GM18951 (cell line): Measurements from ENCODE around the gene BCL2A1.
"Not testable (repeated sequence)": the region's sequence is repeated elsewhere in the genome, so short reads cannot be mapped to it uniquely, and the experiment has no call there.

ENCODE experiments used
- POLR2A ChIP-seq: IDR thresholded peaks from 4 replicates; pipeline ENCODE4 v1.6.1; 2011; ENCODE audit warnings: mild to moderate bottlenecking; ENCODE audit not compliant: insufficient read length, insufficient read depth; ENCODE audit errors: extremely low read depth
- in situ Hi-C: fragments of 300-500 bp; cut with MboI; formaldehyde crosslinking; loops from one replicate; pipeline ENCODE4 v1.12.0; 2022; ENCODE audit warnings: low sequenced_read_pairs, mixed read lengths, inconsistent platforms; ENCODE audit not compliant: unreplicated experiment

The BCL2A1 gene

GRCh38 chr15:79960502-79961212, 10.3 kb downstream of the BCL2A1 start:
- no peak for TF ChIP-seq POLR2A
- in situ Hi-C loops, result no loop called here

- in situ Hi-C loops, result no loop called here
- no peak for TF ChIP-seq POLR2A
These were observed 13.3 kb downstream of the BCL2A1 start for GRCh38 chr15:79957741-79958140.

GRCh38 chr15:79956354-79956939, 14.5 kb downstream of the BCL2A1 start:
- TF ChIP-seq POLR2A, result no peak

GRCh38 chr15:79954661-79955060, 16.3 kb downstream of the BCL2A1 start:
- no peak for TF ChIP-seq POLR2A
- in situ Hi-C loops, result no loop called here

More at GRCh38 chr15:79956354-79956939, 14.5 kb downstream of the BCL2A1 start:
- in situ Hi-C loops, result no loop called here

- in situ Hi-C loops, result no loop called here
- TF ChIP-seq POLR2A, result no peak
These were observed 17.0 kb downstream of the BCL2A1 start for GRCh38 chr15:79953951-79954444.

- TF ChIP-seq POLR2A, result no peak
- in situ Hi-C loops, result no loop called here
These were observed 18.7 kb downstream of the BCL2A1 start for GRCh38 chr15:79952329-79952728.

GRCh38 chr15:79950247-79950646, 20.7 kb downstream of the BCL2A1 start:
- in situ Hi-C loops, result no loop called here
- no peak for TF ChIP-seq POLR2A

GRCh38 chr15:79948761-79949160, 22.2 kb downstream of the BCL2A1 start:
- no peak for TF ChIP-seq POLR2A

GRCh38 chr15:79948095-79948695, 22.8 kb downstream of the BCL2A1 start:
- in situ Hi-C loops, result no loop called here
- no peak for TF ChIP-seq POLR2A

More at GRCh38 chr15:79948761-79949160, 22.2 kb downstream of the BCL2A1 start:
- in situ Hi-C loops, result no loop called here

GRCh38 chr15:79947009-79947408, 24.0 kb downstream of the BCL2A1 start:
- no peak for TF ChIP-seq POLR2A
- in situ Hi-C loops, result no loop called here

GRCh38 chr15:79944622-79945021, 26.4 kb downstream of the BCL2A1 start:
- in situ Hi-C loops, result no loop called here
- no peak for TF ChIP-seq POLR2A

GRCh38 chr15:79943820-79944219, 27.2 kb downstream of the BCL2A1 start:
- no peak for TF ChIP-seq POLR2A
- in situ Hi-C loops, result no loop called here

GRCh38 chr15:79942741-79943481, 28.1 kb downstream of the BCL2A1 start:
- in situ Hi-C loops, result no loop called here
- no peak for TF ChIP-seq POLR2A

- no peak for TF ChIP-seq POLR2A
- in situ Hi-C loops, result no loop called here
These were observed 31.6 kb downstream of the BCL2A1 start for GRCh38 chr15:79939399-79939798.

- TF ChIP-seq POLR2A, result no peak
- in situ Hi-C loops, result no loop called here
These were observed 32.9 kb downstream of the BCL2A1 start for GRCh38 chr15:79938143-79938542.

GRCh38 chr15:79935556-79936201, 35.3 kb downstream of the BCL2A1 start:
- in situ Hi-C loops, result not testable (repeated sequence)
